Measurements from ENCODE around the gene ZSCAN31. TPM values are rescaled to one million over a fixed set of nuclear protein-coding genes. Genes with fewer than 3 reads are reported as not detected.
A peak's percentile ranks its signal among the peaks of the same experiment; 100 is the strongest.

ZSCAN31 gene
- total and polyA plus RNA-seq, 7 donors, result 3.6 to 41.7 (median 22.8) TPM

GRCh38 chr6:28354688-28355554 is 19.0 kb upstream of the ZSCAN31 start:
- Histone ChIP-seq H3K27ac (peak overlapping the region; percentile 84 to 94 (median 85)), H3K4me3 (peak overlapping the region in 3 of 4 donors; percentile 49 to 66 (median 62)), H3K9me3 (no peaks in the 10 kb centered on the region), H3K27me3 (no peaks in the 10 kb centered on the region), H3K36me3 (peaks cover 0 to 7% (median 2%) of the 10 kb centered on the region in 4 donors), H3K4me1 (peaks cover 0 to 53% (median 41%) of the 10 kb centered on the region in 4 donors)
- intact Hi-C loops (cut with DNase I), result loop anchor here (2.0 to 10.0 kb wide), 8 partner anchors 18 to 1168 kb away; partner anchors contain the start of genes PGBD1, ZNF165, ZNF184 and ZSCAN31
- no peak for DNase-seq
- 86 to 92% methylated on average over 10 of the region's 10 CpGs for WGBS, 2 donors
- no peak for TF ChIP-seq POLR2AphosphoS5 (IDR thresholded peaks at IDR 0.05)
- no peak for TF ChIP-seq EP300 (IDR thresholded peaks at IDR 0.05)
- no peak for TF ChIP-seq POLR2A (IDR thresholded peaks at IDR 0.05)
- TF ChIP-seq, protein P1, sequence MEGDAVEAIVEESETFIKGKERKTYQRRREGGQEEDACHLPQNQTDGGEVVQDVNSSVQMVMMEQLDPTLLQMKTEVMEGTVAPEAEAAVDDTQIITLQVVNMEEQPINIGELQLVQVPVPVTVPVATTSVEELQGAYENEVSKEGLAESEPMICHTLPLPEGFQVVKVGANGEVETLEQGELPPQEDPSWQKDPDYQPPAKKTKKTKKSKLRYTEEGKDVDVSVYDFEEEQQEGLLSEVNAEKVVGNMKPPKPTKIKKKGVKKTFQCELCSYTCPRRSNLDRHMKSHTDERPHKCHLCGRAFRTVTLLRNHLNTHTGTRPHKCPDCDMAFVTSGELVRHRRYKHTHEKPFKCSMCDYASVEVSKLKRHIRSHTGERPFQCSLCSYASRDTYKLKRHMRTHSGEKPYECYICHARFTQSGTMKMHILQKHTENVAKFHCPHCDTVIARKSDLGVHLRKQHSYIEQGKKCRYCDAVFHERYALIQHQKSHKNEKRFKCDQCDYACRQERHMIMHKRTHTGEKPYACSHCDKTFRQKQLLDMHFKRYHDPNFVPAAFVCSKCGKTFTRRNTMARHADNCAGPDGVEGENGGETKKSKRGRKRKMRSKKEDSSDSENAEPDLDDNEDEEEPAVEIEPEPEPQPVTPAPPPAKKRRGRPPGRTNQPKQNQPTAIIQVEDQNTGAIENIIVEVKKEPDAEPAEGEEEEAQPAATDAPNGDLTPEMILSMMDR (IDR thresholded peaks at IDR 0.05), result no peak

DNA sequence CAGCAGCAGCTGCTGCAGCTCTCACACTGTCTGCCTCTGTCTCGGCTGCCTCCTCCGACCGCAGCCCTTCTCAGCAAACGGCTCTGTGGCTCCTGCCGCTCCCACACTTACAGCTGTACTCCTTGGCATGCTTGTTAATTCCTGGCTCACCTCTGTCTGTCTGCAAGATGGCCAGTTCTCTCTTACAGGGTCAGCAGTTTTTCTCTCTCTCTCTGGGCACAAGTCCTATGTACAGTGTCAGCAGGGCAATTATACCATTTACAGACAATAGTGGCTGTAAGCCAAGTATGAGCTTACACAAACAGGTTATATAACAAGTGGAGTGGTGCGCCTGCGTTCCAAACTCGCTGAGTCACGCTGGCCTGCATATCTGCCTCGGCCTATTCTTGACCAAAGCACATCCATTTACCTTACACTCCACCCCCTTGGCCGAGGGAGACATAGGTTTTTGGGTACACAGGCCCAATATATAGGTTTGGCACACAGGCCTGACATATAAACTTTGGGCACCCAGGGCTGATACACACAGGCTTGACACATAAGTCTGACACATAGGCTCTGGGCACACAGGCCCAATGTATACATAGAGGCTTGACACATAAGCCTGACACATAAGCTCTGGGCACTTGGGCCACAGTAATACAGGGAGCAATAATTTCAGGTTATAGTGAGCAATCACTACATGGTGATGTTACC is 18.2 kb upstream of the ZSCAN31 start:
- Histone ChIP-seq H3K4me3 (peak overlapping the region in 3 of 4 donors; percentile 3 to 36 (median 24)), H3K9me3 (no peaks in the 10 kb centered on the region), H3K27ac (peak overlapping the region; percentile 84 to 94 (median 85)), H3K36me3 (no peaks in the 10 kb centered on the region), H3K4me1 (peaks cover 0 to 53% (median 41%) of the 10 kb centered on the region in 4 donors), H3K27me3 (no peaks in the 10 kb centered on the region)
- peak; percentile 89 for DNase-seq
- intact Hi-C loops (cut with DNase I), result loop anchor here (2.0 to 10.0 kb wide), 6 partner anchors 17 to 879 kb away; partner anchors contain the start of genes ZNF165, ZNF184, ZSCAN31 and ZSCAN9
- 44 to 86% methylated on average over 11 of the region's 11 CpGs for WGBS, 2 donors
- TF ChIP-seq POLR2A (IDR thresholded peaks at IDR 0.05), result no peak
- peak in 3 of 4 donors; percentile 38 to 69 (median 40) for TF ChIP-seq POLR2AphosphoS5 (IDR thresholded peaks at IDR 0.05)
- TF ChIP-seq EP300 (IDR thresholded peaks at IDR 0.05), result peak in 1 of 4 donors; percentile 23
- TF ChIP-seq, protein P1 (IDR thresholded peaks at IDR 0.05), result no peak

GRCh38 chr6:28353356-28353755 is 17.4 kb upstream of the ZSCAN31 start:
- WGBS, 2 donors, result 82 to 88% methylated on average over 3 of the region's 3 CpGs
- Histone ChIP-seq H3K27me3 (no peaks in the 10 kb centered on the region), H3K36me3 (no peaks in the 10 kb centered on the region), H3K4me1 (peaks cover 0 to 53% (median 41%) of the 10 kb centered on the region in 4 donors), H3K27ac (peak overlapping the region; percentile 84 to 94 (median 85)), H3K9me3 (no peaks in the 10 kb centered on the region), H3K4me3 (peak overlapping the region in 3 of 4 donors; percentile 3 to 36 (median 24))
- DNase-seq, result no peak
- intact Hi-C loops (cut with DNase I), result loop anchor here (10.0 kb wide), 5 partner anchors 129 to 879 kb away; partner anchors contain the start of genes ZNF165, ZNF184 and ZSCAN9
- no peak for TF ChIP-seq POLR2AphosphoS5 (IDR thresholded peaks at IDR 0.05)
- TF ChIP-seq POLR2A (IDR thresholded peaks at IDR 0.05), result no peak
- TF ChIP-seq EP300 (IDR thresholded peaks at IDR 0.05), result no peak
- TF ChIP-seq, protein P1 (IDR thresholded peaks at IDR 0.05), result no peak

DNA sequence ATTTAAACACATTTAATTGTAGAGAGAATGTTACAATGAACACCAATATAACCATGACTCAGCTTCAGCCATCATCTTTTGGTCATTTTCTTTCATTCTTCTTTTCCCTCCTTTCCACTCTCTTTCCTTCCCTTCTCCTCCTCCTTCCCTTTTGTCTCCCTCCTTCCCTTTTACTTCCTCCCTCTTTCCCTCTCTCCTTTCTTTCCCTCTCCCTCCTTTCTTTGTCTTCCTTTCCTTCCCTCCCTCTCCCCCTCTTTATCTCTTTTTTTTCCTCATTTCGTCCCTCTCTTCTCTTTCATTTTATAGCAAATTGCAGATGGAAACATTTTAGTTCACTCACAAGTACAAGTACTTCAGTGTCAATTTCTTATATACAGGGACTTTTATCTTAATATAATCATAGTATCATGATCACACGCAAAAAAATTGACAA is 15.6 kb upstream of the ZSCAN31 start:
- H3K9me3 ChIP-seq, result no peaks in the 10 kb centered on the region
- no peak for DNase-seq
- intact Hi-C loops (cut with DNase I), result loop anchor here (10.0 kb wide), 5 partner anchors 127 to 877 kb away; partner anchors contain the start of genes ZNF165, ZNF184 and ZSCAN9
- peak overlapping the region; percentile 49 to 94 (median 86) for H3K27ac ChIP-seq
- H3K36me3 ChIP-seq, result no peaks in the 10 kb centered on the region
- no peaks in the 10 kb centered on the region for H3K27me3 ChIP-seq
- H3K4me3 ChIP-seq, result peak overlapping the region in 1 of 4 donors; percentile 64
- peaks cover 0 to 46% (median 31%) of the 10 kb centered on the region in 4 donors for H3K4me1 ChIP-seq
- 72 to 88% methylated on average over 2 of the region's 2 CpGs for WGBS, 2 donors
- no peak for TF ChIP-seq POLR2AphosphoS5 (IDR thresholded peaks at IDR 0.05)
- TF ChIP-seq, protein P1 (IDR thresholded peaks at IDR 0.05), result no peak
- TF ChIP-seq EP300 (IDR thresholded peaks at IDR 0.05), result no peak
- no peak for TF ChIP-seq POLR2A (IDR thresholded peaks at IDR 0.05)
